Urothelium cell line (cell line): ENCODE measurements around the gene CTXN3.

Source experiments
- DNase-seq: peaks from one replicate; pipeline ENCODE4 v3.0.0; 2011; ENCODE audit warnings: low spot score, mixed read lengths
- FAIRE-seq: peaks from 2 replicates; lab custom pipeline; 2011; peaks lifted over from hg19 to GRCh38; lab: Jason Lieb, UNC

The CTXN3 gene

DNA sequence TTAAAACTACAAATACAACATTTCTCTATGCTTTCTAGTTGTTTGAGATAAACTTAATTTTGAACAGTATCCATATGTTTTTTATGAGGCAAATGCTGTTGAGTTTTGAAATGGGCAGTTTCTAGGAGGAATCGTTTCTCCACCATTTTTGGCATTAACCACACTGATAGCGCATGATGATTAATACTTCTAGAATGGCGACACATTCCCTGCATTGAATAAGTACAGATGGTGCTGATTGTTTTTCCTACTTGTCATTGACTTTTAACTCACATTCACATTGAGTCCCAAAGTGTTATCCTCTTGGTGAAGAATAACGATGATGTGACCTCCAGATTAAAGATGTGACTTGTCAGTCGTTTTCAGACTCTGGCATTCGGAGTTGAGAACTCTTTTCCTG lies 47.8 kb downstream of the CTXN3 start:
- FAIRE-seq (peak; percentile 91), DNase-seq (peak; percentile 12)

DNA sequence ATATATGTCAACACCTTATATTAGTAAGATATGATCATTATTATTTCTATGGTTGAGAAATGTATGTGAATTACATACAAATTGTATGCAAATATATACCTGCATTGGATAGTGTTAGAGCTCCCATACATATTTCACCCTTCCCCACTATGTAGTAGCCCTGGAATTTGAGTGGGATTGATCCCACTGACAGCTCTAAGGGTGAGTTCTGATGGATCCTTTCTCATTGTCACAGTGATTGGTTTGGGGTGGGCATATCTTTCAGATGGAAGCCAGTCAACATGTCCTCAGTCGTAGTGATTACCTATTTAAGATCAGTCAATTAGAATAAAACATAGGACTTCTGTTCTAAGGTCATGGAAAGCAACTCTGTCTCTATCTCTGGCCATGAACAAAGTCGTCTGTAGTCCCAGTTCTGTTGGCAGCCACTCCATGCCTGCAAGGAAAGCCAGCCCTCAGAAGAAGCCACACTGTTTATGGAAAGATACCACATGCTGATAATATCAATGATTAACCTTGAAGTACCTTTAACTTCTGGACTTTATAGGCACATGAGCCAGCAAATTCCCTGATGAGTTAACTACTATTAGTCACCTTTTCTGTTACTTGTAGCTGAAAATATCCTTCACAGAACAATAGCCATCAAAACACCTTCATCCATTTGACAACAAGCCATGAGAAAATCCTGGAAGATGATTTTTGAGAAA lies 49.2 kb downstream of the CTXN3 start:
- FAIRE-seq (peak; percentile 62), DNase-seq (peak; percentile 54)

DNA sequence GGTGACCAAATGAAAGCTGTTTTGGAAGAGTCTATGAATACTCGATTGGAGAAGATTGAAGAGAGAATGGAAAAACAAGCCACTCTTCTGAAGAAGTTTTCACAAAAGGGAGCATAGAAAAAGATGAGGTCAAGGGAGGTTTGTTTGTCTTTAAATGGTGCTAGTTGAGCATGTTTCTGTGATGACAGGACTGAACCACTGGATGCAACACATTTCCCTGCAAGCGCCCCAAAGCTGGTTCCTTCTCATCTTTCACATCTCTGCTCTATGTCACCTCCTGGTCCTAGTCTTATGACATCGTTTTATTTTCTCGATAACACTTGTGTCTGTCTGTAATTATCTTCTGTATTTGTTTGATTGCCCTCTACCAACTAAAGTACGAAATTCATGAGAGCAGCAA lies 50.5 kb downstream of the CTXN3 start:
- DNase-seq (no peak), FAIRE-seq (no peak)

DNA sequence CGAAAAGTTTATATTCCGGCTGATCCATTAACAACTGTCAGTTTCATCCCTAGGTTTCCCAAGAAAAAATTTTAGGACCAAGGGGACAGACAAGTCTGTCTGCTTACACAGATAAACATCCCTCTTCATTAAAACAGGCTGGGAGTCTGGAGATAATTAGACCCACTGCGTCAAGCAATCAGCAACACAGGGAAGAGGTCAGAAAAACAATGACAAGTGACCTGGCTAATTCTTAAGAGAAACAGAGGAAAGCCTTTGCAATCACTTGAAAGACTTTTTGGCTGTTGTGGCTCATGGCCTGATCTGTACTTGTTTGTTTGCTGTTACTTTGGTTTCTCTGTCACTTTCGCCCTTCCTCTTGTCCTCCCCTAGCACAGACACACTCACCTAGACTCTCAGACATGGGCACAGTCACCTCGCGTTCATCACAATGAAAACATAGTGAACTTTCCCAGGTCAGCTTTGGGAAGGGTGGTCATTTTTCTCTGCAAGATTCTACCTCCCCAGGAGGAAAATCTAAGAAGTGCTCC lies 51.4 kb downstream of the CTXN3 start:
- no peak for FAIRE-seq
- DNase-seq, result no peak

DNA sequence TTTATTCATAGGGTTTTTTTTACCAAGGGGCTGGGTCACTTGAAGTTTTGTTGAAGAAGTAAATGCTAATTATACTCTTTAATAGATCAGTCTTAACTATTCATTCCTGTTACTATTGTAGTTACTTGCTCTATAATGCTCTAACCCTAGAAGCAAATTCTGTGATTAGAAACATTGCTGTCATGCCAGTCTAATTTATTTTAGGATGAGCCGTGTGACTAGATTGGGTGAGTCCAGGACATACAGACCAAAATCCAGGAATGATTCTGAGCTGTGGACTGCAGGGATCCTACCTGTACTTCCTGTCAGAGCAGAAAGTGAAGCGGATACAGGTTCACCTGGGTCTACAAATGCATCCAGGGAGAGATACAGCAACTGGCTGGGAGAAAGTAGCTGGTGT lies 53.6 kb downstream of the CTXN3 start:
- DNase-seq, result no peak
- no peak for FAIRE-seq

DNA sequence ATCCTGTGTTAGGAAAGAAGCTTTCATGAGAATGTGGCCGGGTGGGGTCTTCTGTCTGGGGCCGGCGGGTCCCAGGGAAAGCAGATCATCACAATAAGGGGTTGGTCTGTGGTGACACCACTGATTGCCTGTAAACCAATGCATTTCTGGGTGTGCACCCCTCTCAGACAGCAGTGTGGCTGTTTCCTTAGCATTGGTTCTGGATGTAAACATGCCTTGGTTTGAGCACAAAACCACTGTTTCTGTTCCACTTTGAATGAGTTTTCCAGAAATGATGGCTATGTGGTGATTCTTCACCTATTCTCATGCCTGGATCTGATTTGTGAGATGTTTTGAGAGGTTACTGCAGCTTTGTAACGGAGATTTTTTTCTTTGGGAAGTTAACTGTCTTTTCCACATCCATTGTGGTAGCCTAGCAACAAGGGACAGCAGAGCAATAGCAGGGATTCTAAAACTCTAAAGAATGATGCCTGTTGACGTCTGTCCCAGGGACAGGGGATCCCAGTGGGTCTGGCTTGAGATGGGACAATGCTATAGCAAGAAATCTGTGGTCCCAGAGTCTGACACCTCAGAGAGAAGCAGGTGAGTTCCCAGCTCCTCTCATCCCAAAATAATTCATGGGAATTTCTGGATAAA lies 54.2 kb downstream of the CTXN3 start, which contains the start of gene CCDC192:
Gene CCDC192, plus strand, starts transcription at position 466 of the 636 bp plus-strand sequence. Its CDS starts 55 bp downstream, at position 521.
- DNase-seq, result no peak
- FAIRE-seq, result no peak

DNA sequence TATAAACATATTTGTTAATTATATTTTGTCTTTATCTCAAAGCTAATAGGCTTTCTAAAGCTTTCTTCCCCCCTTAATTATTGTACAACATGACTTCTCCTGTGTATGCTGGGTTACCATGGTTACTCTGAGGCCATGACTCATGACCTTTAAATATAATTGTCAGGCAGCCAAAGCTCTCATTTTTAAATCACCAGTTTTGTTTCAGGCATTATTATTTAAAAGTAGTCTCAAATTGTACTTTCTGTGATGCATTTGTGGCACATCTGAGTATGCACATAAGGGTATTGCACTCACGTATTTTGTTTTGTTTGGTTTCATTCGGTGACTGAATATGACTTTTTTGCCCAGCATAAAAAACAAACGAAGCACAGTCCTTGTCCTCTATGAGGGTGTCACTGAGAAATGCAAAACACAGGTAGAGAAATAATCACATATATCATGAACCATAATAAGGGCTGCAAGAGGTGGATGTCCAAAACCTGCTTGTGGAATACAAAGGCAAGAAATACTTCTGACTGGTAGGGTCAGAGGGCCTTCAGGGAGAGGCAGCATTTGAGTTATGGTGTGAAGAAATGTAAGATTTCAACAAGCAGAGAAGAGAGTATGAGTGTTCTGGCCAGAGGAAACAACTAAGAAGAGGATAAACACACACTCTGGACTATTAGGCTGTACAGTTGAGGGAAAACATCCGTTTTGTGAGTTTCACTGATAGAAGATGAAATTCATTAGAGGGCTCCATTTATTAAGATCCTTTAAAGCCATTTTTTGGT lies 56.4 kb downstream of the CTXN3 start:
- FAIRE-seq (no peak), DNase-seq (peak; percentile 45)

DNA sequence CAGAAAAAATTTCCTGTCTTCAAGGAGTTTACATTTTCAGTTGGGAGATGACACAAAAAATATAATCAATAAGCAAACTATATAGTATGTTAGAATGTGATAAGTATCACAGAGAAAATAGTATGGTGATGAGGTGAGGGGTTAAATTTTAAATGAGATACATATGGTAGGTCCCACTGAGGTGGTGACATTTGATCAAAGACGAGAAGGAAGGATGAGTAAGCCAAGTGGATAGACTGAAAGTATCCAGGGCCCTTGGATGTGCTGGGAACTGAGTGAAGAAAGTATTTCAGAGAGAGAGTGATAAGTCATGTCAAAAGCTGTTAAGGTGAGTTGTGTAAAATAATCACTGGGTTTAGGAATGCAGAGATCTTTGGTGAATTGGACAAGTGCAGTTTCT lies 57.8 kb downstream of the CTXN3 start:
- DNase-seq (no peak), FAIRE-seq (no peak)

DNA sequence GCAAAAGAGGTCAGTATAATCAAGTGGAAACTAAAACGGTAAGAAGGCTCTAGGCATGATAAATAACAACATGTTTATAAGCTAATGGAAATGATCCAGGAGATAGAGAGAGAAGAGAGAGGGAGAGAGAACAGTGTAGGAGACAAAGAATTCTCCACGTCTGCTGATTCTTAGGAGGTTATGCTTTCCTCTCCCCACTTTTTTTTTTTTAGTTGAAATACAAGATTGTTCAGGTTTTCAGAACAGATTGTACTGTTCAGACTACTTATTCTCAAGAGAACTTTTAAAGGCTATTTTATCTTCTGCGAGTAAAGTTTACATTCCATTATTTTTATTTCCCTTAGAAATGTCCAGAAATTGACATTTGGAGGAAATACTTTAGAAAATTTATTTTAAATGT lies 58.3 kb downstream of the CTXN3 start:
- no peak for FAIRE-seq
- no peak for DNase-seq
